Left hindlimb (tissue), 1 donor: ENCODE data around the gene NCKAP5.
A peak's percentile ranks its signal among the peaks of the same experiment; 100 is the strongest.
"Not testable (repeated sequence)": the region's sequence is repeated elsewhere in the genome, so short reads cannot be mapped to it uniquely, and the experiment has no call there.

Experiments
- DNase-seq: peaks from one replicate; pipeline ENCODE4 v3.0.0-alpha.2; 2018

NCKAP5 gene

DNA sequence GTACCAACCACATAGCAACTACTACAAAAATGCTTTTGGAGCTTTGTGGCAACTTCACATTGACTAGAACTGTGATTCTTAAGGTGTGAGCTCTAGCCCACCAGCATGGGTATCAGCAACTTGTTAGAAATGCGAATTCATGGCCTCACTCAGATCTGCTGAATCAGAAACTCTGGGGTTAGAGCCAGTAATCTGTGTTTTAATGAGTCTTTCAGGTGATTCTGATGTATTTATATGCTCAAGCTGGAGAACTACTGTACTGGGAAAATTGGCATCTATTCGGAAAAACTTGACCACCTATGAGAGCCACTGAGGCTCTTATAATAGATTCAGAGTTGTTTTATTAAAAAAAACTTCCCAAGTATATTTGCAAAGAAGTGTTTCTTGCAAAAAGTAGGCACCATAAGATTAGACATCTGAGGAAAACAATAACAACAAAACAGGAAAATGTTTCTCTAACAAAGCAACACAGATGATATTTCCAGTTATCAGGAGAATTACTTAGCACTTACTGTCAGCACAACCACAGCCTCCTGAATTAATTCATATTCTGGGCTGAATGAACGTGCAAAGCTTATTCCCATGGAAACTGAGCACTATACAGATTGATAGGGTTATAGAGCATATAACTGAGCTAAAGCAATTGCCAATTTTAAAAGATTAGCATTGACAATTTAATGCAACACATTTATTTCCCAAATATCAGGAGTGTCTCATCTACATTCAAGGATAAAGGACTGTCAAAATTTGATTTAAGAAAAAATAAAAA, 71.6 kb downstream of the NCKAP5 start:
- DNase-seq = no peak

GRCh38 chr2:133495226-133495625, 73.0 kb downstream of the NCKAP5 start:
- no peak for DNase-seq

GRCh38 chr2:133492719-133493380, 75.4 kb downstream of the NCKAP5 start:
- no peak for DNase-seq

- DNase-seq = no peak
Measured at GRCh38 chr2:133490411-133490980, 77.8 kb downstream of the NCKAP5 start.

DNA sequence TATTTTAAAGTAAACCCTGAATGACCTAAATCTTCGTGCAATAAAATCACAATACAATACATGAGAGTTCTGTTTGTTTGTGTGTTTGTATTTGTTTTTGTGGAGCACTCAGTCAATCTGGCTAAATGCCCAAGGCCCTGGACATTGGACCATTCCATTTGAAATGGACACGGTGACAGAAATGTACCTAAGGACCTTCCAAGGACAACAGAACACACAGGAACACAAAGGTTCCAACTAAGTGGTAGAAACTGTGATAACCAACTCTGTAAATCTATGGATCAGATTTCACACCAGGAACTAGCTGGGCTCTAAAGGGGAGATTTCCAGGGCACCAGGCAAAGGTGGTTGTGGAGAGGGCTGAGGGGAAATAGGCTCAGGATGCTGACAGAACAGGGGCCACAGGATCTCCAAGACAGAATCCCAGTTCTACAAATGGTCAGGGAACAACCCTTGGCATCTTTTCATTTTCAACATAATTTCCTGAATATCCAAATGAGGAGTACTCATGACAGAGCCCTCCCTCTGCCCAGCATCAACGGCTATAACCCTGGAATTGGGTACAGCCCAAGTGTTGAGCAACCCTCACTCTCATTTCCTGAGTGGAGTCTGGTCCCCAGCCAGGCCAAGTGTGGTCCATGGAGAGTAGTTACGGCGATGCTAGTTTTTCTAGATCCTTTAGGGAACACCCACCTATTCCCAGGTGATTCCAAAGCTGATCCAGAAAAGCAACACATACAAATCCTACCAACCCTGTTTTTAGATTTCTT, 78.4 kb downstream of the NCKAP5 start:
- DNase-seq = no peak

DNA sequence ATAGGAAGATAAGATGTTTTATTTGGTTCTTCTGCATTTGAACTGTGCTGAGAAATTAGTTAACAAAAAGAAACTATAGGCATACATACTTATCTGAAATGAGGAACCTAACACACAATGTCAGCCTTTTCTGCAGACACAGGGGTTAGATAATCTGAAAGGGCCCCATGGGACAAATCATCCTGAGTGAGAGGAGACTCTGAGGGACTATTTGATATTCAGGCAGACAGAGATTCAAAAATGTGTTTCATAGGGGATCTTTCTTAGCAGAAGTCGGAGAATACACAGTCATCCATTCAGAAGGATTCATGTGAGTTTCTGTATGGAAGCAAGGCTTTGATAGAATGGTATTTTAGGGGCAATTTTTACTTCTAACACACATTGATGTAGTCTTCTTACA, 79.1 kb downstream of the NCKAP5 start:
- no peak for DNase-seq

DNA sequence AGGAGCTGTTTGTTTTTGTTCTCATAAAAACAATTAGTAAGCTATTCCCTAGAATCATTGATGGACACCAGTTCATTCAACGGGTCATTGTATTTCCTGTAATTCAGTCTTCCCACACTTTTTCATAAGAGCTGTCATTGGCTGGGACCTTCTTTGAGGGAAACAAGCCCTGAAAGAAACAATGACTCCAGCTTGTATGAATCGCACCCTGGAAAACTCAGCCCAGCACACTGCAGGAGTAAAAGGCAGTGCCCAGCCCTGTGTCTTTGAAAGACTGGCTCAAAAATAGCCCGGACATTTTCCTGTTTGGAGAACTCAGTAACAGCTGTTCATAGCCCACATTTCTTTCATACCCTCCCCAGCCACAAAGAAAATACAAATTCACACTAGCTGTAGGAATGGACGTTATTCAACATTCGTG, 81.5 kb downstream of the NCKAP5 start:
- DNase-seq = no peak

DNA sequence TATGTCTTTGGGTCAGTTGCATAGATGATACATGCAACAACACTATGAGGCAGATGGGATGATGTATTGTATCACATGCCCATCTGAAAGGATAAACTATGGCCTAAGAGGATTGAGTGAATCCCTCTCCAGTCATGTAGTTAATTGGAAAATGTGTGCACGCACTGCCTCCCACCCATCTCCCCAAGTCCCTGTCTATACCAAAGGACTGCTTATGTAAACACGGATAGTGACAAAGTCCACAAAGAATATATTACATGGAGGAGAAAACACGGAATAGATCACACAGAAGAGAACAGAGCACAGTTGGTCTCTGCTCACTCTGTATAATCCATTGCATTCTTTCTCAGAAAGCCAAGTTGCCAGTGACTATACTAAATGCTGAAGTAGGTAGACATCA, 82.4 kb downstream of the NCKAP5 start:
- no peak for DNase-seq

DNA sequence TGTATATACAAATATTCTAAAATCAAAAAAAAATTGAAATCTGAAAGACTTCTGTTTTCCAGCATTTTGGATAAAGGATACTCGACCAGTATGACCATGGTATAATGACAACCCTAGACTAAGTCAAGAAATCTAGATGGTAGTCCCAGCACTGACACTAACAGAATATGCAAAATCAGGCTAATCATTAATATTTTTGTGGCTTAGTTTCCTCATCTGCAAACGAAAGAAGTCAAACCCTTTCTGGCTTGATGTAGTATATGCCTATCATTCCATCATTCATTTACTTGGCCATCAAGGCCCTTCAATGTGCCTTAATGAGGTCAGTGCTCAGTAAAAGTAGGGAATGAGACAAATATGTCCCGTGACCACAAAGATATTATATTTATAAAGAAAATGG, 83.5 kb downstream of the NCKAP5 start:
- DNase-seq = no peak

- peak; percentile 34 for DNase-seq
Measured at GRCh38 chr2:133484106-133484505, 84.2 kb downstream of the NCKAP5 start.

DNA sequence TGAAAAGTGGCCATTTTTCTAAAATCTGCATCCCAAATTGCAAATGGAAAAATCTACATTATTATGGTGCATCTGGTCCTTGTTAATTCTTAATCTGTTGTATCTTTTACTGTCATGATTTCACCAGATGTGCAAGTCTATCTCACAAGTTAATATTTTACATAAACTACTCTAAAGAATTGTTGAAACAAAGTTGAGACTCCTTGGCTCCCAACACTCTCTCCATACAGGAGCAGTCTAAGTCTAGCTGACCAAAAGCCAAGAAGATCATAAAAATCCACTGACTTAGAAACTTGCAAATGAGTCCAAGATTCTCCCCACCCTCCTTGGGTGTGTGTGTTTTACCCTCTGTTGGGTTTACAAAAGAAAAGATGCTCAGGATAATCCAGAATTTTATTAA, 85.1 kb downstream of the NCKAP5 start:
- peak; percentile 40 for DNase-seq

GRCh38 chr2:133480707-133481429, 87.4 kb downstream of the NCKAP5 start:
- no peak for DNase-seq

DNA sequence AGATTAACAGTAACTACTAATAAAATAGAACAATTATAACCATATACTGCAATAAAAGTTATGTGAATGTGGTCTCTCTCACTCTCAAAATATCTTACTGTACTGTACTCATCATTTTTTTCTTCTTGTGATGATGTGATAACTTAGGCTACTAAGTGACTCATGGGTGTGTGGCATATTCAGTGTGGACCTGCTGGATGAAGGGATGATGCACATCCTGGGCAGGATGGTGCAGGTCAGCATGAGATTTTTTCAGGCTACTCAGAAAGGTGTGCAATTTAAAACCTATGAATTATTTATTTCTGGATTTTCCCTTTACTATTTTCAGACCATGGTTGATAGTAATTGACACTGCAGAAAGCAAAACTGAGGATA, 90.7 kb downstream of the NCKAP5 start:
- no peak for DNase-seq

GRCh38 chr2:133476931-133477615, 91.2 kb downstream of the NCKAP5 start:
- DNase-seq = no peak

DNA sequence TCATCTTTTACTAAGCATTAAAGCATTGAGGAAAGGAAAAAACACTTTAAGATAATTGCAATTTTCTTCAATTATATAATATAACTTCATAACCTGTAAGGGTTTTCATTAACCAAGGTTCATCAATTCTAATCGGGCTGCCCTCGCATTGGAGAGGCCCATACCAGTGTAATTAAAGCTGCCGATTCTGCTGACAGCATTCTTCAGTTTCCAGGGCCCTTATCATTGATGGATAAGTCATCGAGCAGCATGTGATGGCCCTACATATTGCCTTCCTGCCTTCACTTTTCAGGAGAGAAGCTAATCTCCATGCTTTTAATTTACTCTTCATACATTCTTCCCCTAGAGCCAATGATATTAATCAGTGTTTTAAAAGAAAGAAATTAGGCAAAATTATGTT, 92.0 kb downstream of the NCKAP5 start:
- DNase-seq = no peak

GRCh38 chr2:133475610-133476009, 92.7 kb downstream of the NCKAP5 start:
- no peak for DNase-seq

- DNase-seq = not testable (repeated sequence)
Measured at GRCh38 chr2:133470446-133470845, 97.8 kb downstream of the NCKAP5 start.

GRCh38 chr2:133462811-133463210, 105.5 kb downstream of the NCKAP5 start:
- DNase-seq = no peak

GRCh38 chr2:133461484-133461883, 106.8 kb downstream of the NCKAP5 start:
- no peak for DNase-seq

DNA sequence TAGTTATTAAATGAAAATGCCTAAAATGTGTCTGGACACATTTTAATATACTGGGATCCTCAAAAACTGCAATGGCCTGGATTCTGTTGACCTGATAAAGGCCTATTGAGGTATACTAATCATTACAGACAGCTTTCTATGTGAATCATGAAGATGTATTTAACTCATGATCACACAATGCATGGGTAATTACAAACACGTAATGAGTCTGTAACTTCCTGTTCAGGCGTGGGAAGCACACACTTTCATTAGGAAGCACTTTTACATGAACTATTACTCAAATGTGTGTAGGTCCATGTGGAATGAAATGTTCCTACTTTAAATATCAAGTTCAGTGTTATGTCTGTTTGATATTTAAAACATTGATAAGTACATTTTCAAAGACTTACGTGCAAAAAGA, 108.7 kb downstream of the NCKAP5 start:
- no peak for DNase-seq

GRCh38 chr2:133458280-133458679, 110.0 kb downstream of the NCKAP5 start:
- no peak for DNase-seq

GRCh38 chr2:133457861-133458260, 110.4 kb downstream of the NCKAP5 start:
- DNase-seq = no peak
